ENCODE results near the gene PCDHAC1.

DNA sequence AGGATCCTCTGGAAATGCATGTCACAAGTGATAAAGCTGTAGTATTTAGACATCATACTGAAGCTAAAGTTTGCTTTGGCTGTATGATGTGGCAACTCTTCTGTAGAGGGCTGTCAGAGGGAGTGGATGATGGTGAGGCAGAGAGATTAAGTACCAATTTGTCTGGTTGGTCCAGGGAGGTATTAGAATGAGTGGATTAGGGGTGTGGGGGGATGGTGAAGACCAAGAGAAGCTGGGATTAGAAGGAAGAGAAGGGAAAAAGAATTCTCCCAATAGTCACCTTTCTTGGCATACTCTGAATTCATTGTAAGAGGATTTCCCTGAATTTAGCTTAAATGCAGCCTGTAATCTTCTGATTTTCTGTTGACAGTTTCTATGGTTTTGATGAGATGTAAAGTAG, 43.8 kb downstream of the PCDHAC1 start:
- TF ChIP-seq, protein P1, sequence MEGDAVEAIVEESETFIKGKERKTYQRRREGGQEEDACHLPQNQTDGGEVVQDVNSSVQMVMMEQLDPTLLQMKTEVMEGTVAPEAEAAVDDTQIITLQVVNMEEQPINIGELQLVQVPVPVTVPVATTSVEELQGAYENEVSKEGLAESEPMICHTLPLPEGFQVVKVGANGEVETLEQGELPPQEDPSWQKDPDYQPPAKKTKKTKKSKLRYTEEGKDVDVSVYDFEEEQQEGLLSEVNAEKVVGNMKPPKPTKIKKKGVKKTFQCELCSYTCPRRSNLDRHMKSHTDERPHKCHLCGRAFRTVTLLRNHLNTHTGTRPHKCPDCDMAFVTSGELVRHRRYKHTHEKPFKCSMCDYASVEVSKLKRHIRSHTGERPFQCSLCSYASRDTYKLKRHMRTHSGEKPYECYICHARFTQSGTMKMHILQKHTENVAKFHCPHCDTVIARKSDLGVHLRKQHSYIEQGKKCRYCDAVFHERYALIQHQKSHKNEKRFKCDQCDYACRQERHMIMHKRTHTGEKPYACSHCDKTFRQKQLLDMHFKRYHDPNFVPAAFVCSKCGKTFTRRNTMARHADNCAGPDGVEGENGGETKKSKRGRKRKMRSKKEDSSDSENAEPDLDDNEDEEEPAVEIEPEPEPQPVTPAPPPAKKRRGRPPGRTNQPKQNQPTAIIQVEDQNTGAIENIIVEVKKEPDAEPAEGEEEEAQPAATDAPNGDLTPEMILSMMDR (IDR thresholded peaks at IDR 0.05; ENCODE audit: borderline replicate concordance, extremely low read depth, low read length, poor library complexity, severe bottlenecking), result no peak
- TF ChIP-seq EZH2 (IDR thresholded peaks at IDR 0.05; ENCODE audit: borderline replicate concordance, low read depth, low read length, severe bottlenecking), result no peak
